HG03565 (cell line): ENCODE measurements around the gene ITM2C.
A peak's percentile ranks its signal among the peaks of the same experiment; 100 is the strongest.

Experiments used
- ATAC-seq: cut with Tn5 transposase; IDR thresholded peaks from one replicate; pipeline ENCODE4 v1.9.1; 2021; ENCODE audit warnings: mild to moderate bottlenecking, moderate library complexity; ENCODE audit not compliant: unreplicated experiment

Gene ITM2C, protein sequence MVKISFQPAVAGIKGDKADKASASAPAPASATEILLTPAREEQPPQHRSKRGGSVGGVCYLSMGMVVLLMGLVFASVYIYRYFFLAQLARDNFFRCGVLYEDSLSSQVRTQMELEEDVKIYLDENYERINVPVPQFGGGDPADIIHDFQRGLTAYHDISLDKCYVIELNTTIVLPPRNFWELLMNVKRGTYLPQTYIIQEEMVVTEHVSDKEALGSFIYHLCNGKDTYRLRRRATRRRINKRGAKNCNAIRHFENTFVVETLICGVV

GRCh38 chr2:230864605-230865306 is at the start of gene ITM2C:
TSS of gene ITM2C (plus strand) at chr2:230864942. CDS start at chr2:230865026, 84 bp downstream.
- peak; percentile 62 for ATAC-seq

GRCh38 chr2:230815088-230815487 is 49.7 kb upstream of the ITM2C start:
- no peak for ATAC-seq

DNA sequence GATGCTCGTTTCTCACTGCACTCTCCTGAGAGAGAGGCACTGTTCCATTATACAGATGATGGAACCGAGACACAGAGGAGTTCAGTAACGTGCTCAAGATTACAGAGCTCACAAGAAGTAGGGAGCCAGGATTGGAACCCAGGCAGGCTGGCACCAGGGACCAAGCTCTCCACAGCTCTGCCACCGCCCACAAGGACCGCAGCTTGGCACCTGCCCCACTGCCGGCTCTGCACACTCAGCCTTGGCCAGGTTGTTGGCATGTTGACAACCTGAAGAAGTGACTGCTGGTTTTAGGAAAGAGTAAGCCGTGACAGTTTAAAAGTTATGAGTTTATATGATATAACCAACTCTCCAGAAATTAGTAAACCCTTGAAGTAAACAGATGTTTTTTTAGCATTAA is 48.0 kb upstream of the ITM2C start:
- no peak for ATAC-seq

DNA sequence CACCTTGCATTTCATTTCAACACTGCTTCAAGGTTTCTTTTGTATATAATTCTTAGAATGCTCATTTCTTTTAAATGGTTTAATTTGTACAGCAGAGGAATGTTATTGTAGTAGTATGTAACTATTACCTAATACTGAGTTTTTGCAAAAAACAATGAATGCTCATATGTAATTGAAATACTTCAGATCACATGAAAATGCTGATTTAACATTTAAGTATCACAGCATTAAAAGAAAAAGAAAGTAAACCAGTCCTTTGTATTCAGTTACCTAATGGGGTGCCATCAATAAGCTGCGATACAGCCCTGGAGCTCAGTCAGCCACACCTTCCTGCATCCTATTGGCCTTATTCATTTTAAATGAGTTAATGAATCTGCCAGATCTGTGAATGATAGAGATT is 45.3 kb upstream of the ITM2C start:
- no peak for ATAC-seq

- ATAC-seq: no peak
These were observed 43.3 kb upstream of the ITM2C start for GRCh38 chr2:230821261-230821990.

GRCh38 chr2:230821991-230822520 is 42.7 kb upstream of the ITM2C start:
- no peak for ATAC-seq

- no peak for ATAC-seq
These were observed 41.3 kb upstream of the ITM2C start for GRCh38 chr2:230823264-230823964.

- peak; percentile 56 for ATAC-seq
These were observed 40.2 kb upstream of the ITM2C start for GRCh38 chr2:230824406-230824978.

GRCh38 chr2:230825354-230825753 is 39.4 kb upstream of the ITM2C start:
- ATAC-seq: no peak

DNA sequence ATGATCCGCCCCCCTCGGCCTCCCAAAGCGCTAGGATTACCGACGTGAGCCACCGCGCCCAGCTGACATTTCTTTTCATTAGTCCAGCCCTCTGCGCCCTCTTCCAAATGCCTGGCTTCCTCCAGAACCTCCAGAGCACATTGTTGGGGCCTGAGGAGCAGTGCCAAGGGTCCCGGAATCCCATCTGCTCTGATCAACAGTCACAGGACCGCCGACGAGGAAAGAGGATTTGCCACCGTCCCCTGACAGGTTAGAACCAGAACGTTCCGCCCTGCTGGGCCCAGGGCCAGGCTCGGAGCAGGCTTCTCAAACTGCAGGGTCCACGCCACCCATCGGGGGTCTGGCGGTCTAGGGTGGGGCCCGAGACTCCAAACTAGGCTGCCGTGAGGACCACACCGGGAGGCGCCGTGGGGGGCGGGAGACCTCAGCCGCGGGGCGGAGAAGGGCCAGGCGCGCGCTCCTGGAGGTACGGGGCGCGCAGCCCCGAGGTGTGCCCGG is 36.9 kb upstream of the ITM2C start:
- no peak for ATAC-seq

GRCh38 chr2:230828272-230828961 is 36.3 kb upstream of the ITM2C start:
- ATAC-seq: no peak

- ATAC-seq: no peak
These were observed 35.4 kb upstream of the ITM2C start for GRCh38 chr2:230829293-230829692.

GRCh38 chr2:230829959-230830358 is 34.8 kb upstream of the ITM2C start:
- ATAC-seq: no peak

- ATAC-seq: no peak
These were observed 34.3 kb upstream of the ITM2C start for GRCh38 chr2:230830428-230830827.

GRCh38 chr2:230840301-230840700 is 24.4 kb upstream of the ITM2C start:
- ATAC-seq: no peak

GRCh38 chr2:230842473-230842872 is 22.3 kb upstream of the ITM2C start:
- ATAC-seq: no peak

DNA sequence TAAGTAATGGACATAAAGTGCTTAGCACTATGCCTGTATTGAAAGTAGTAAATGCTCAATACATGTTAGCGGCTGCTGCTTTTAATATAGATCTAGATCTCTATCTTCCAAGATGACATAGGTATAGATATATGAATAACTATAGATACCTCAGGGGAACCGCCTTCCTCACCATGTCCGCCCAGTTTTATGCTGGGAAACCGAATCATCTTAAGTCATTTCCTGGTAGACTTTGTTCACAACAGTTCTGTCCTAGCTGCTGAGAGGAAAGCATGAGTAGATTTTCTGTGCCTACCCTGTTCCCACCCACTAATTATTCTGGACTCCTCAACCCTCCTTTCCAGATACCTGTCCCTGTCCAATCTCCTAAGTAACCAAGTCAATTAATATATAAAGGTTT is 21.6 kb upstream of the ITM2C start:
- no peak for ATAC-seq

- ATAC-seq: no peak
These were observed 18.4 kb upstream of the ITM2C start for GRCh38 chr2:230846360-230846759.

DNA sequence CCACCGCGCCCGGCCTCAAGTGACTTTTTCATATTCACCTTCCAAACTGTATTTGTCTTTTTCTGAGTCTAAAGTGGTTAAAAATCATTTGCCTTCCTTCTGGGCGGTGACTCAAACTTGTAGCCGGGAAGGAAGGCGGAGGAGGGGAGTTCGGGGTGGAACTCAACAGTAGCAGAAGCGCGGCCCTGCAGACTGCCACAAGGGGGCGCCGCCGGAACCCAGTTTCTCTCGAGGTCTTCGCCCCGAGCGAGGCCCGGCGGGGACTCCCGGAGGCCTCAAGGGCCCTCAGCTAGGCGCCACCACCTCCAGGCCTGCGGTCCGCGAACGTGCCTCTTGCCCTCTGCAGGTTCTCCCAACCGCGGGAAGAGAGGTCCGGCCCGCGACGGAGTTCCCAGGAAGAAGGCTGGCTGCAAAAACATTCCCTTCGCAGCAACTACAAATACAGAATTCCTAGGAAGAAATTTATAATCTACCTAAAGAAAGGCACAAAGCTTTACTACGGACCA is 16.8 kb upstream of the ITM2C start:
- ATAC-seq: no peak
